ENCODE results near the gene SRPK2. TPM values are rescaled to one million over a fixed set of nuclear protein-coding genes. Genes with fewer than 3 reads are reported as not detected.
"Not testable (repeated sequence)": the region's sequence is repeated elsewhere in the genome, so short reads cannot be mapped to it uniquely, and the experiment has no call there.

Gene SRPK2
- total RNA-seq, 1 donor from 2014 or later: 69.5 TPM

GRCh38 chr7:105268056-105268455 lies 120.7 kb downstream of the SRPK2 start:
- Mint-ChIP-seq H3K9me3 (ENCODE audit: unreplicated experiment) (no peaks in the 10 kb centered on the region), H3K4me3 (ENCODE audit: unreplicated experiment) (peak overlapping the region; percentile 79), H3K4me1 (ENCODE audit: unreplicated experiment) (peaks cover 43% of the 10 kb centered on the region), H3K36me3 (ENCODE audit: unreplicated experiment) (no peaks in the 10 kb centered on the region), H3K27ac (ENCODE audit: unreplicated experiment) (peak overlapping the region; percentile 87), H3K27me3 (ENCODE audit: unreplicated experiment) (no peaks in the 10 kb centered on the region)
- DNase-seq (ENCODE audit: extremely low spot score, unreplicated experiment): no peak
- no peak for TF ChIP-seq CTCF (IDR thresholded peaks at IDR 0.05)

GRCh38 chr7:105267244-105267643 lies 121.5 kb downstream of the SRPK2 start:
- Mint-ChIP-seq H3K4me1 (ENCODE audit: unreplicated experiment) (peaks cover 43% of the 10 kb centered on the region), H3K27ac (ENCODE audit: unreplicated experiment) (peak overlapping the region; percentile 61), H3K27me3 (ENCODE audit: unreplicated experiment) (no peaks in the 10 kb centered on the region), H3K4me3 (ENCODE audit: unreplicated experiment) (peak overlapping the region; percentile 40), H3K9me3 (ENCODE audit: unreplicated experiment) (no peaks in the 10 kb centered on the region), H3K36me3 (ENCODE audit: unreplicated experiment) (no peaks in the 10 kb centered on the region)
- no peak for DNase-seq (ENCODE audit: extremely low spot score, unreplicated experiment)
- no peak for TF ChIP-seq CTCF (IDR thresholded peaks at IDR 0.05)

- TF ChIP-seq CTCF (IDR thresholded peaks at IDR 0.05): no peak
- H3K36me3 Mint-ChIP-seq (ENCODE audit: unreplicated experiment): peaks cover 1% of the 10 kb centered on the region
- peaks cover 3% of the 10 kb centered on the region for H3K9me3 Mint-ChIP-seq (ENCODE audit: unreplicated experiment)
- H3K4me1 Mint-ChIP-seq (ENCODE audit: unreplicated experiment): peaks cover 41% of the 10 kb centered on the region
- no peak for DNase-seq (ENCODE audit: extremely low spot score, unreplicated experiment)
- no peak overlapping the region for H3K4me3 Mint-ChIP-seq (ENCODE audit: unreplicated experiment)
- H3K27me3 Mint-ChIP-seq (ENCODE audit: unreplicated experiment): no peaks in the 10 kb centered on the region
- H3K27ac Mint-ChIP-seq (ENCODE audit: unreplicated experiment): no peak overlapping the region
These were observed 124.0 kb downstream of the SRPK2 start for GRCh38 chr7:105264707-105265106.

GRCh38 chr7:105261689-105262088 lies 127.0 kb downstream of the SRPK2 start:
- H3K27ac Mint-ChIP-seq (ENCODE audit: unreplicated experiment): no peak overlapping the region
- no peak for DNase-seq (ENCODE audit: extremely low spot score, unreplicated experiment)
- H3K4me3 Mint-ChIP-seq (ENCODE audit: unreplicated experiment): no peak overlapping the region
- peaks cover 24% of the 10 kb centered on the region for H3K4me1 Mint-ChIP-seq (ENCODE audit: unreplicated experiment)
- no peak for TF ChIP-seq CTCF (IDR thresholded peaks at IDR 0.05)
- peaks cover 3% of the 10 kb centered on the region for H3K36me3 Mint-ChIP-seq (ENCODE audit: unreplicated experiment)
- no peaks in the 10 kb centered on the region for H3K27me3 Mint-ChIP-seq (ENCODE audit: unreplicated experiment)
- peaks cover 5% of the 10 kb centered on the region for H3K9me3 Mint-ChIP-seq (ENCODE audit: unreplicated experiment)

GRCh38 chr7:105260201-105260871 lies 128.4 kb downstream of the SRPK2 start:
- DNase-seq (ENCODE audit: extremely low spot score, unreplicated experiment); H3K4me3 Mint-ChIP-seq (ENCODE audit: unreplicated experiment); H3K27ac Mint-ChIP-seq (ENCODE audit: unreplicated experiment); H3K9me3 Mint-ChIP-seq (ENCODE audit: unreplicated experiment); H3K27me3 Mint-ChIP-seq (ENCODE audit: unreplicated experiment); H3K36me3 Mint-ChIP-seq (ENCODE audit: unreplicated experiment): not testable (repeated sequence)
- peaks cover 18% of the 10 kb centered on the region for H3K4me1 Mint-ChIP-seq (ENCODE audit: unreplicated experiment)

- H3K4me1 Mint-ChIP-seq (ENCODE audit: unreplicated experiment): peaks cover 17% of the 10 kb centered on the region
- not testable (repeated sequence) for DNase-seq (ENCODE audit: extremely low spot score, unreplicated experiment); H3K36me3 Mint-ChIP-seq (ENCODE audit: unreplicated experiment); H3K27ac Mint-ChIP-seq (ENCODE audit: unreplicated experiment); H3K27me3 Mint-ChIP-seq (ENCODE audit: unreplicated experiment); H3K9me3 Mint-ChIP-seq (ENCODE audit: unreplicated experiment); H3K4me3 Mint-ChIP-seq (ENCODE audit: unreplicated experiment)
These were observed 129.8 kb downstream of the SRPK2 start for GRCh38 chr7:105258919-105259318.
